HL-60 (cell line): ENCODE results near the gene DUSP22.

Experiments
- DNase-seq, 2 experiments: peaks; one replicate each; pipeline ENCODE4 v3.0.0-alpha.2; 2010 to 2020; ENCODE audit warnings: low read depth in 1 of 2, low spot score in 1 of 2
- H3K27ac ChIP-seq: fragments of 250-450 bp; sonication (Bioruptor Pico); replicated peaks from 2 replicates; pipeline ENCODE4 v1.5.1; 2020; ENCODE audit warnings: mild to moderate bottlenecking, moderate library complexity
- H3K27me3 ChIP-seq: fragments of 250-450 bp; sonication (Bioruptor Pico); 2 replicates; pipeline ENCODE4 v1.5.1; 2021; ENCODE audit warnings: mild to moderate bottlenecking, moderate library complexity; ENCODE audit not compliant: insufficient read depth, poor library complexity, severe bottlenecking
- H3K4me3 ChIP-seq: replicated peaks from 2 replicates; pipeline ENCODE4 v1.5.1; 2011; ENCODE audit warnings: mild to moderate bottlenecking, control low read depth, low read length; ENCODE audit not compliant: insufficient read depth
- CTCF ChIP-seq: IDR thresholded peaks from one replicate; pipeline ENCODE4 v1.5.1; 2011; ENCODE audit warnings: low read length, control low read depth, inconsistent platforms; ENCODE audit not compliant: insufficient read depth
- GABPA ChIP-seq: IDR thresholded peaks from 2 replicates; pipeline ENCODE4 v1.6.1; 2012; ENCODE audit warnings: low read depth
- POLR2AphosphoS5 ChIP-seq: IDR thresholded peaks from 2 replicates; pipeline ENCODE4 v1.6.1; 2012; ENCODE audit warnings: low read depth
- REST ChIP-seq: IDR thresholded peaks from 2 replicates; pipeline ENCODE4 v1.6.1; 2012; ENCODE audit warnings: low read depth; ENCODE audit not compliant: insufficient replicate concordance
- SPI1 ChIP-seq: IDR thresholded peaks from 2 replicates; pipeline ENCODE4 v1.6.1; 2012; ENCODE audit warnings: low read depth, mild to moderate bottlenecking, borderline replicate concordance

DUSP22 gene

GRCh38 chr6:363291-363690 lies 71.0 kb downstream of the DUSP22 start:
- no peak overlapping the region for H3K27ac ChIP-seq
- H3K27me3 ChIP-seq: peaks cover 3% of the 10 kb centered on the region
- TF ChIP-seq CTCF (no peak), GABPA (no peak), REST (no peak), POLR2AphosphoS5 (no peak), SPI1 (no peak)
- no peak overlapping the region for H3K4me3 ChIP-seq
- DNase-seq: no peak

DNA sequence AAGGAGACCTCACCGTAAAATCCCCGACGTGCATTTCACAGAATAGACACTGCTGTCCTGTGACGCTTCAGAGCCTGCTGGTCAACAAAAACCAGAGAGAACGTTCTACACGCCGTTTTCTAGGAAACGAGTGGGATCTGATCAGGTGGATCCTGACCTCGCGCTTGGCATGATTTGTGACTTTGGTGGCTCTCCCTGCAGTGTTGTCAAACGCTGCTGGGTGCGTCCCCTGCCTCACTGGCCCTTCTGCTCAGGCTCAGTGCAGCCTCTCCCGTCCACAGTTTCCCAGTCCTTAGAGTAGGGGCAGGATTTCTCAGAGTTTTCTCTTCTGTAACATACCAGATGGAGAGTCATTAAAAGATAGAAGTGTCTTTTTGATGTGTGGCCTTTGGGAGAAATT lies 71.6 kb downstream of the DUSP22 start:
- DNase-seq: no peak
- Histone ChIP-seq H3K4me3 (no peak overlapping the region), H3K27me3 (peaks cover 3% of the 10 kb centered on the region), H3K27ac (no peak overlapping the region)
- TF ChIP-seq GABPA: no peak
- TF ChIP-seq CTCF: no peak
- TF ChIP-seq SPI1: no peak
- TF ChIP-seq POLR2AphosphoS5: no peak
- no peak for TF ChIP-seq REST

DNA sequence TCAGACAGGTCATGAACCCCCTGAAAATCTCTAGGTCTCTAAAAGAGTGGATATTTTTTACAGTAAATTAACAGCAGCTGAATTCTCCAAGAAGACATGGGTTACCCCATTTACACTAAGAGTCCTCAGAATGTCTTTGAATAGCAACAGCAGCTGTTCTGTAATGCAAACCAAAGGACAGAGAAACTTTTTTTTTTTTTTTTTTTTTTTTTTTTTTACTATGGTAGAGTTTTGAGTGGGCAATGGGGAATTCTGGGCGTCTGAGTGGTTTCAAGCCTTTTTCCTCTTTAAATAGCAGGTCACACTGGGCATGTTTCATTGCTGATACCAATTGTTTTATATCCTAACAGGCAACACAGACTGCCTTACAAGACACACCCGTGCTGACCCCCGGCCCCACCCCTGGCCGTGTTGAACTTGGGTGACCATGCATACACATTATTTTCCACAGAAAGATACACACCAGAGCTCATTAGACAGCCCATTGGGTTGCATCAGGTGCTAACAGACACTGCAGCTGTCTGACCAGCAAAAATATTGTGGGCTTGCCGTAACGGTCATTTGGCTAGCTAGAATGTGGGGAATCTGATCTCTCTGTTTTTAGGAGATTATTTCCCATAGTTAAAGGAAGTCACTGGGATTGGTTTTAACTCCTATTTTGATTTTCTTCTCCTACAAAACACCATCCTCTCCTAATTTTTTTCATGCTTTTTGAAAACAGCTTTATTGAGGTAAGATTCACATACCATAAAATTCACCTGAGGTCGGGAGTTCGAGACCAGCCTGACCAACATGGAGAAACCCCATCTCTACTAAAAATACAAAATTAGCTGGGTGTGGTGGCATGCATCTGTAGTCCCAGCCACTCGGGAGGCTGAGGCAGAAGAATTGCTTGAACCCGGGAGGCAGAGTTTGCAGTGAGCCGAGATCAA lies 72.6 kb downstream of the DUSP22 start:
- no peak overlapping the region for H3K27ac ChIP-seq
- peaks cover 3% of the 10 kb centered on the region for H3K27me3 ChIP-seq
- DNase-seq: no peak
- TF ChIP-seq POLR2AphosphoS5 (no peak), SPI1 (no peak), REST (no peak)
- no peak overlapping the region for H3K4me3 ChIP-seq
